ENCODE results near the gene MPZL1. TPM values are rescaled to one million over a fixed set of nuclear protein-coding genes. Genes with fewer than 3 reads are reported as not detected.

MPZL1 gene
- total and polyA plus RNA-seq, 4 donors = 11.3 to 26.1 (median 16.8) TPM

DNA sequence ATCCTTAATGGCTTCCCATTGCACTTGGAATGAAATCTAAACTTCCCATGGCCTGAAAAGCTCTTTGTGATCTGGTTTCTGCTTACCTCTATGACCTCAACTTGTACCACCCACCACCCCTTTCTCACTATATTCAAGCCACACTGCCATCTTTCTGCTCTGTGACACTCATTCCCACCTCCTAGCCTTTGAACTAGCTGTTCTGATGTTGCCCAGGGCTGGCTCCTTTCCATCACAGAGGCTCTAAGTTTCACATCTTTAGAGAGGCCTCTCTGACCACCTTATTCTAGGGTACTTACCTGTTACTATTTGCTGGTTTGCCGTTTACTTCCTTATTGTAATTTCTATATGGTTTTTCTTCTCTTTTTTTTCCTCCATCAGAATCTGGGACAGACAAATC lies 4.2 kb downstream of the MPZL1 start:
- H3K27ac ChIP-seq (ENCODE audit: low read depth in 1 of 2, low read length in 2 of 2) = no peak overlapping the region
- DNase-seq (ENCODE audit: low spot score) = no peak
- no peak for TF ChIP-seq RAD21 (IDR thresholded peaks at IDR 0.05)
- TF ChIP-seq, protein P1, sequence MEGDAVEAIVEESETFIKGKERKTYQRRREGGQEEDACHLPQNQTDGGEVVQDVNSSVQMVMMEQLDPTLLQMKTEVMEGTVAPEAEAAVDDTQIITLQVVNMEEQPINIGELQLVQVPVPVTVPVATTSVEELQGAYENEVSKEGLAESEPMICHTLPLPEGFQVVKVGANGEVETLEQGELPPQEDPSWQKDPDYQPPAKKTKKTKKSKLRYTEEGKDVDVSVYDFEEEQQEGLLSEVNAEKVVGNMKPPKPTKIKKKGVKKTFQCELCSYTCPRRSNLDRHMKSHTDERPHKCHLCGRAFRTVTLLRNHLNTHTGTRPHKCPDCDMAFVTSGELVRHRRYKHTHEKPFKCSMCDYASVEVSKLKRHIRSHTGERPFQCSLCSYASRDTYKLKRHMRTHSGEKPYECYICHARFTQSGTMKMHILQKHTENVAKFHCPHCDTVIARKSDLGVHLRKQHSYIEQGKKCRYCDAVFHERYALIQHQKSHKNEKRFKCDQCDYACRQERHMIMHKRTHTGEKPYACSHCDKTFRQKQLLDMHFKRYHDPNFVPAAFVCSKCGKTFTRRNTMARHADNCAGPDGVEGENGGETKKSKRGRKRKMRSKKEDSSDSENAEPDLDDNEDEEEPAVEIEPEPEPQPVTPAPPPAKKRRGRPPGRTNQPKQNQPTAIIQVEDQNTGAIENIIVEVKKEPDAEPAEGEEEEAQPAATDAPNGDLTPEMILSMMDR (IDR thresholded peaks at IDR 0.05; ENCODE audit: low read depth, low read length, missing input control) = no peak
- TF ChIP-seq, protein P2, sequence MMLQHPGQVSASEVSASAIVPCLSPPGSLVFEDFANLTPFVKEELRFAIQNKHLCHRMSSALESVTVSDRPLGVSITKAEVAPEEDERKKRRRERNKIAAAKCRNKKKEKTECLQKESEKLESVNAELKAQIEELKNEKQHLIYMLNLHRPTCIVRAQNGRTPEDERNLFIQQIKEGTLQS (IDR thresholded peaks at IDR 0.05) = no peak
- TF ChIP-seq EGR1 (IDR thresholded peaks at IDR 0.05; ENCODE audit: low read depth in 2 of 2) = no peak
- TF ChIP-seq SP1 (IDR thresholded peaks at IDR 0.05) = no peak
- no peak for TF ChIP-seq GABPA (IDR thresholded peaks at IDR 0.05 in 1 of 2, conservative IDR thresholded peaks at IDR 0.05 in 1 of 2)
- no peak for TF ChIP-seq NR2F2 (IDR thresholded peaks at IDR 0.05)
- no peak for TF ChIP-seq JUND (IDR thresholded peaks at IDR 0.05)
- TF ChIP-seq HNF4G (IDR thresholded peaks at IDR 0.05) = no peak
- no peak for TF ChIP-seq RXRA (IDR thresholded peaks at IDR 0.05)
- no peak for TF ChIP-seq FOXA1 (IDR thresholded peaks at IDR 0.05)
- no peak overlapping the region for H3K4me3 ChIP-seq (ENCODE audit: low read depth in 1 of 3, low read length in 3 of 3)
- H3K27me3 ChIP-seq (ENCODE audit: control insufficient read depth in 4 of 4, insufficient read depth in 4 of 4, low read length in 3 of 4) = no peaks in the 10 kb centered on the region
- 67% methylated on average over 1 of the region's 1 CpG for WGBS
- no peaks in the 10 kb centered on the region for H3K9me3 ChIP-seq (ENCODE audit: control insufficient read depth in 4 of 4, low read length in 3 of 4)
- peaks cover 0 to 12% (median 5%) of the 10 kb centered on the region in 4 donors for H3K4me1 ChIP-seq (ENCODE audit: control insufficient read depth in 4 of 4, insufficient read depth in 4 of 4, low read length in 3 of 4)
- H3K36me3 ChIP-seq (ENCODE audit: control insufficient read depth in 4 of 4, insufficient read depth in 3 of 4, low read depth in 1 of 4, low read length in 3 of 4) = peaks cover 0 to 3% (median 0%) of the 10 kb centered on the region in 4 donors
- no peak overlapping the region for H3K9ac ChIP-seq (ENCODE audit: low read depth in 1 of 2, low read length in 2 of 2)

DNA sequence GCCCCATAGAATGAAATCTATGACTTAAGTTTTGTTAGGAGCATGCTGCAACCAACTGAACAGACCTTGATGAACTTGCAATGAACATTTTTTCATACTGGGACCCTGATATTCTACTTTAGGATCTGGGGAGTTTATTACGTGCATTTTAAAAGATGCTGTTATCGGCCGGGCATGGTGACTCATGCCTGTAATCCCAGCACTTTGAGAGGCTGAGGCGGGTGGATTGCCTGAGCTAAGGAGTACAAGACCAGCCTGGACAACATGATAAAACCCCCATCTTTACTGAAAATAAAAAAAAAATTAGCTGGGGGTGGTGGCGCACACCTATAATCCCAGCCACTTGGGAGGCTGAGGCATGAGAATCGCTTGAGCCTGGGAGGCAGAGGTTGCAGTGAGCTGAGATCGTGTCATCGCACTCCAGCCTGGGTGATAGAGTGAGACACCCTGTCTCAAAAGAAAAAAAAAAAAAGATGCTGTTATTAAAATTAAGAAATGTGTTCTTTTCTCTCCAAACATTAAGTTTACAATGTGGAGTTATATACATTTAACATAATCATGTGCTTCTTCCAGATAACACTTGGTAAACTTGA lies 7.1 kb downstream of the MPZL1 start:
- TF ChIP-seq, protein P1 (IDR thresholded peaks at IDR 0.05; ENCODE audit: low read depth, low read length, missing input control) = no peak
- no peak for TF ChIP-seq EGR1 (IDR thresholded peaks at IDR 0.05; ENCODE audit: low read depth in 2 of 2)
- TF ChIP-seq RXRA (IDR thresholded peaks at IDR 0.05) = no peak
- TF ChIP-seq TAF1 (conservative IDR thresholded peaks at IDR 0.05) = no peak
- TF ChIP-seq RAD21 (IDR thresholded peaks at IDR 0.05) = no peak
- TF ChIP-seq, protein P3, sequence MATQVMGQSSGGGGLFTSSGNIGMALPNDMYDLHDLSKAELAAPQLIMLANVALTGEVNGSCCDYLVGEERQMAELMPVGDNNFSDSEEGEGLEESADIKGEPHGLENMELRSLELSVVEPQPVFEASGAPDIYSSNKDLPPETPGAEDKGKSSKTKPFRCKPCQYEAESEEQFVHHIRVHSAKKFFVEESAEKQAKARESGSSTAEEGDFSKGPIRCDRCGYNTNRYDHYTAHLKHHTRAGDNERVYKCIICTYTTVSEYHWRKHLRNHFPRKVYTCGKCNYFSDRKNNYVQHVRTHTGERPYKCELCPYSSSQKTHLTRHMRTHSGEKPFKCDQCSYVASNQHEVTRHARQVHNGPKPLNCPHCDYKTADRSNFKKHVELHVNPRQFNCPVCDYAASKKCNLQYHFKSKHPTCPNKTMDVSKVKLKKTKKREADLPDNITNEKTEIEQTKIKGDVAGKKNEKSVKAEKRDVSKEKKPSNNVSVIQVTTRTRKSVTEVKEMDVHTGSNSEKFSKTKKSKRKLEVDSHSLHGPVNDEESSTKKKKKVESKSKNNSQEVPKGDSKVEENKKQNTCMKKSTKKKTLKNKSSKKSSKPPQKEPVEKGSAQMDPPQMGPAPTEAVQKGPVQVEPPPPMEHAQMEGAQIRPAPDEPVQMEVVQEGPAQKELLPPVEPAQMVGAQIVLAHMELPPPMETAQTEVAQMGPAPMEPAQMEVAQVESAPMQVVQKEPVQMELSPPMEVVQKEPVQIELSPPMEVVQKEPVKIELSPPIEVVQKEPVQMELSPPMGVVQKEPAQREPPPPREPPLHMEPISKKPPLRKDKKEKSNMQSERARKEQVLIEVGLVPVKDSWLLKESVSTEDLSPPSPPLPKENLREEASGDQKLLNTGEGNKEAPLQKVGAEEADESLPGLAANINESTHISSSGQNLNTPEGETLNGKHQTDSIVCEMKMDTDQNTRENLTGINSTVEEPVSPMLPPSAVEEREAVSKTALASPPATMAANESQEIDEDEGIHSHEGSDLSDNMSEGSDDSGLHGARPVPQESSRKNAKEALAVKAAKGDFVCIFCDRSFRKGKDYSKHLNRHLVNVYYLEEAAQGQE (IDR thresholded peaks at IDR 0.05) = no peak
- no peak for TF ChIP-seq NR2F2 (IDR thresholded peaks at IDR 0.05)
- no peak for TF ChIP-seq JUND (IDR thresholded peaks at IDR 0.05)
- no peak for TF ChIP-seq GABPA (IDR thresholded peaks at IDR 0.05 in 1 of 2, conservative IDR thresholded peaks at IDR 0.05 in 1 of 2)
- H3K9ac ChIP-seq (ENCODE audit: low read depth in 1 of 2, low read length in 2 of 2) = no peak overlapping the region
- peaks cover 0 to 3% (median 0%) of the 10 kb centered on the region in 4 donors for H3K36me3 ChIP-seq (ENCODE audit: control insufficient read depth in 4 of 4, insufficient read depth in 3 of 4, low read depth in 1 of 4, low read length in 3 of 4)
- no peak for DNase-seq (ENCODE audit: low spot score)
- H3K27ac ChIP-seq (ENCODE audit: low read depth in 1 of 2, low read length in 2 of 2) = no peak overlapping the region
- peaks cover 0 to 1% (median 0%) of the 10 kb centered on the region in 4 donors for H3K4me1 ChIP-seq (ENCODE audit: control insufficient read depth in 4 of 4, insufficient read depth in 4 of 4, low read length in 3 of 4)
- H3K27me3 ChIP-seq (ENCODE audit: control insufficient read depth in 4 of 4, insufficient read depth in 4 of 4, low read length in 3 of 4) = no peaks in the 10 kb centered on the region
- H3K4me3 ChIP-seq (ENCODE audit: low read depth in 1 of 3, low read length in 3 of 3) = no peak overlapping the region
- WGBS = 93% methylated on average over 8 of the region's 8 CpGs
- no peaks in the 10 kb centered on the region for H3K9me3 ChIP-seq (ENCODE audit: control insufficient read depth in 4 of 4, low read length in 3 of 4)

Measured in liver (tissue), 9 donors.